Loucy (cell line): ENCODE data around the gene TUBG1.
A peak's percentile ranks its signal among the peaks of the same experiment; 100 is the strongest.
"Not testable (repeated sequence)": the region's sequence is repeated elsewhere in the genome, so short reads cannot be mapped to it uniquely, and the experiment has no call there.

Experiments used
- H2AFZ ChIP-seq: fragments of 200-600 bp; sonication (generic); 2 replicates; pipeline ENCODE4 v1.6.0; 2016; ENCODE audit warnings: antibody characterized with exemption, mild to moderate bottlenecking, low read length, moderate library complexity
- H3F3A ChIP-seq: fragments of 200-600 bp; 2 replicates; pipeline ENCODE4 v1.6.0; 2016; ENCODE audit warnings: antibody characterized with exemption, low read depth, mild to moderate bottlenecking
- H3K27me3 ChIP-seq: fragments of 200-600 bp; sonication (generic); 2 replicates; pipeline ENCODE4 v1.6.1; 2014; ENCODE audit warnings: low read length, mild to moderate bottlenecking; ENCODE audit not compliant: insufficient read depth, poor library complexity, severe bottlenecking
- H3K36me3 ChIP-seq: fragments of 200-600 bp; sonication (generic); 2 replicates; pipeline ENCODE4 v1.6.1; 2016; ENCODE audit warnings: low read length; ENCODE audit not compliant: insufficient read depth
- H3K4me1 ChIP-seq: fragments of 200-600 bp; sonication (generic); 2 replicates; pipeline ENCODE4 v1.5.1; 2014; ENCODE audit warnings: low read length, mild to moderate bottlenecking; ENCODE audit not compliant: insufficient read depth, poor library complexity, severe bottlenecking
- H3K4me2 ChIP-seq: fragments of 200-600 bp; sonication (generic); 2 replicates; pipeline ENCODE4 v1.6.0; 2014; ENCODE audit warnings: antibody characterized with exemption, low read length, low read depth, mild to moderate bottlenecking; ENCODE audit not compliant: poor library complexity, severe bottlenecking
- H3K4me3 ChIP-seq: fragments of 200-600 bp; sonication (generic); 2 replicates; pipeline ENCODE4 v1.5.1; 2014; ENCODE audit warnings: low read length, mild to moderate bottlenecking, mixed read lengths; ENCODE audit not compliant: poor library complexity, severe bottlenecking
- H3K79me2 ChIP-seq: fragments of 200-600 bp; sonication (generic); 2 replicates; pipeline ENCODE4 v1.6.1; 2014; ENCODE audit warnings: low read length; ENCODE audit not compliant: insufficient read depth
- H3K9ac ChIP-seq: fragments of 200-600 bp; sonication (generic); 2 replicates; pipeline ENCODE4 v1.6.0; 2014; ENCODE audit warnings: mild to moderate bottlenecking, low read depth, low read length, moderate library complexity; ENCODE audit not compliant: poor library complexity, severe bottlenecking
- H3K9me2 ChIP-seq: fragments of 200-600 bp; sonication (generic); replicated peaks from 2 replicates; pipeline ENCODE4 v1.6.1; 2016; ENCODE audit warnings: low read depth, low read length, mixed read lengths
- H3K9me3 ChIP-seq: fragments of 200-600 bp; sonication (generic); 2 replicates; pipeline ENCODE4 v1.6.1; 2014; ENCODE audit warnings: mild to moderate bottlenecking, antibody characterized with exemption, low read length, low read depth; ENCODE audit not compliant: insufficient read depth
- H4K20me1 ChIP-seq: fragments of 200-600 bp; sonication (generic); 2 replicates; pipeline ENCODE4 v1.6.0; 2014; ENCODE audit warnings: antibody characterized with exemption, low read length, mild to moderate bottlenecking; ENCODE audit not compliant: insufficient read depth, poor library complexity, severe bottlenecking
- EZH2phosphoT487 ChIP-seq: fragments of 200-600 bp; IDR thresholded peaks from 2 replicates; pipeline ENCODE4 v1.6.1; 2018; ENCODE audit warnings: antibody characterized with exemption, mild to moderate bottlenecking, moderate library complexity, borderline replicate concordance
- TF ChIP-seq, protein P1 (sequence below): fragments of 200-600 bp; sonication (generic); conservative IDR thresholded peaks from 2 replicates; pipeline ENCODE4 v1.5.1; 2014; ENCODE audit warnings: mild to moderate bottlenecking, antibody characterized with exemption, low read length

TUBG1 gene

DNA sequence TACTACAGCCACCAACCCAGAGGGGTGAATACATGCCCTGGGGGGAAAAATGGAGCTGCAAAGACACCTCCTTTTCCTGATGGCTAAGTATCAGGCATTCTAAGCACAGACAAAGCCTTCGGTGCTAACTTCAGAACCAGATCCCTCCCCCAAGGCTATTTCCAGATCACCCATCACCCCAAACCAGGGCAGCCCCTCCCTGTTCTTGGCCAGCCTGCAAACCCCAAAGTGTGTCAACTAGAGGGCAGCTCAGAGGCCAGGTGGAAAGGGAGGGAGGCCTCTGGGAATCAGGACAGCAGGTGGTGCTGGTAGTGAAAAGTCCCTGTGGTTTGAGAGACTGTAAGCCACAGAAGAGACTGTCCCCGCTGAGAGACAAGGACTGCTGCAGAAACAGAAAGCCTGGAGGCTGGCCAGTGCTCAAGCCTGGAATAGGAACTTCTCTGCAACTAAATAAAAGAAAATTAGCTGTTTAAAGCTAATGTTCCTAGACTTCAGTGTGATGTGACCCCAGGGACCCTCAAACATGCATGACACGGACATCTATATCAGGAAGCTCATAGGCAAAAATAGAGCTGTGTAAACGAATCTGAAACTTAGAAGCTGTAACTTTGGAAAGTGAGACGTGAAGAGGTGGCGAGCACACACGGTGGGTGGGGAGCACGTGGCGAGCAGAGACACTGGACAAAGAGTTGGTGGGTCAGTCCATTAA is 9.1 kb downstream of the TUBG1 start:
- Histone ChIP-seq H3K4me1 (peaks cover 6% of the 10 kb centered on the region), H3K4me3 (no peak overlapping the region), H3F3A (no peaks in the 10 kb centered on the region), H3K27me3 (no peaks in the 10 kb centered on the region), H3K9ac (peak overlapping the region; percentile 12), H3K79me2 (no peaks in the 10 kb centered on the region), H3K9me3 (no peaks in the 10 kb centered on the region), H2AFZ (no peak overlapping the region), H3K4me2 (peak overlapping the region; percentile 21), H4K20me1 (no peaks in the 10 kb centered on the region), H3K9me2 (no peaks in the 10 kb centered on the region), H3K36me3 (peaks cover 17% of the 10 kb centered on the region; the same call in 1 of the 2 replicates)
- TF ChIP-seq, protein P1, sequence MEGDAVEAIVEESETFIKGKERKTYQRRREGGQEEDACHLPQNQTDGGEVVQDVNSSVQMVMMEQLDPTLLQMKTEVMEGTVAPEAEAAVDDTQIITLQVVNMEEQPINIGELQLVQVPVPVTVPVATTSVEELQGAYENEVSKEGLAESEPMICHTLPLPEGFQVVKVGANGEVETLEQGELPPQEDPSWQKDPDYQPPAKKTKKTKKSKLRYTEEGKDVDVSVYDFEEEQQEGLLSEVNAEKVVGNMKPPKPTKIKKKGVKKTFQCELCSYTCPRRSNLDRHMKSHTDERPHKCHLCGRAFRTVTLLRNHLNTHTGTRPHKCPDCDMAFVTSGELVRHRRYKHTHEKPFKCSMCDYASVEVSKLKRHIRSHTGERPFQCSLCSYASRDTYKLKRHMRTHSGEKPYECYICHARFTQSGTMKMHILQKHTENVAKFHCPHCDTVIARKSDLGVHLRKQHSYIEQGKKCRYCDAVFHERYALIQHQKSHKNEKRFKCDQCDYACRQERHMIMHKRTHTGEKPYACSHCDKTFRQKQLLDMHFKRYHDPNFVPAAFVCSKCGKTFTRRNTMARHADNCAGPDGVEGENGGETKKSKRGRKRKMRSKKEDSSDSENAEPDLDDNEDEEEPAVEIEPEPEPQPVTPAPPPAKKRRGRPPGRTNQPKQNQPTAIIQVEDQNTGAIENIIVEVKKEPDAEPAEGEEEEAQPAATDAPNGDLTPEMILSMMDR, result peak; percentile 37; the same call in 1 of the 2 replicates
- TF ChIP-seq EZH2phosphoT487, result no peak

DNA sequence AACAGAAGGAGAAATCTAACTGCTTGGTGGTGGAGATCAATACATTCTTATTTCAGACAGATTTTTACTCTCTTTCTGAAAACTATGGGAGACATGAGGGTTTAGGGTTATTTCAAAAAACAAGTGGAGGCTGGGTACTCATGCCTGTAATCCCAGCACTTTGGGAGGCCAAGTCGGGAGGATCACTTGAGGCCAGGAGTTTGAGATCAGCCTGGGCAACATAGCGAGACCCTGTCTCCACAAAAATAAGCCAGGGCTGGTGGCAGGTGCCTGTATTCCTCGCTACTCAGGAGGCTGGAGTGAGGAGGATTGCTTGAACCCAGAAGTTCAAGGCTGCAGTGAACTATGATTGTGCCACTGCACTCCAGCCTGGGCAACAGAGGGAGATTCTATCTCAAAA is 12.5 kb downstream of the TUBG1 start:
- not testable (repeated sequence) for H2AFZ ChIP-seq, H3K36me3 ChIP-seq, H3K9me2 ChIP-seq, H3K79me2 ChIP-seq, H3K4me1 ChIP-seq, H3K4me3 ChIP-seq, H3K9ac ChIP-seq, H3K9me3 ChIP-seq, H3K4me2 ChIP-seq, H3K27me3 ChIP-seq, H3F3A ChIP-seq, H4K20me1 ChIP-seq

DNA sequence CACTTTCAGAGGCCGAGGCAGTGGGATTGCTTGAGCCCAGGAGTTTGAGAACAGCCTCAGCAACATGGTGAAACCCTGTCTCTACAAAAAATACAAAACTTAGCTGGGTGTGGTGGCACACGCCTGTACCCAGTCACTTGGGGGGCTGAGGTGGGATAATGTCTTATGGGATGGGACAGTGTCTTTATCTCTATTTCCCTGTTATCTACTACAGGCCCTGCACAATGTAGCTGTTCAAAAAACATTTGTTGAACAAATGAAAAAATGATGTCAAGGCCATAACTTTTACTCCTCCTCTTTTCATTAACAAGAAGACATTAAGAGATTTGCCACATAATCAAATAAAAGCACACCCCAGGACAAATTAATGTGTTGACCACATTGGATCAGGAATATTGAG is 13.8 kb downstream of the TUBG1 start:
- H3K4me3 ChIP-seq, result no peak overlapping the region
- H3K9me3 ChIP-seq, result no peaks in the 10 kb centered on the region
- H3K79me2 ChIP-seq, result no peaks in the 10 kb centered on the region
- TF ChIP-seq EZH2phosphoT487, result no peak
- TF ChIP-seq, protein P1, result no peak
- no peaks in the 10 kb centered on the region for H4K20me1 ChIP-seq
- no peaks in the 10 kb centered on the region for H3K36me3 ChIP-seq
- H3K27me3 ChIP-seq, result no peaks in the 10 kb centered on the region
- no peaks in the 10 kb centered on the region for H3K9me2 ChIP-seq
- H3F3A ChIP-seq, result no peaks in the 10 kb centered on the region
- no peak overlapping the region for H3K4me2 ChIP-seq
- no peak overlapping the region for H3K9ac ChIP-seq
- no peak overlapping the region for H2AFZ ChIP-seq
- peaks cover 6% of the 10 kb centered on the region for H3K4me1 ChIP-seq
